ENCODE results near the gene RASGEF1C.

DNA sequence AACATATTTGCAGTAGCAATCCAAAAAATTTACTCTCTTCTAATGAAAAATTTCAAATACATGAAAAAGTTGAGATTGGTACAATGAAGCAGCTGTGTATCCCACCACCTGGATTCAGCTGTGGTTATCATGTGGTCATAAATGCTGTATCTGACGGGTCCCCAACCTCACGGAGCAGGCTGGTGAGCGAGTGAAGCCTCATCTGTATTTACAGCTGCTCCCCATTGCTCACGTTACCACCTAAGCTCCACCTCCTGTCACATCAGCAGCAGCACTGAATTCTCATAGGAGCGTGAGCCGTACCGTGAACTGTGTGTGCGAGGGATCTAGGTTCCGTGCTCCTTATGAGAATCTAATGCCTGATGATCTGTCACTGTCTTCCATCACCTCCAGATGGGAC lies 130.7 kb downstream of the RASGEF1C start:
- TF ChIP-seq CTCF (IDR thresholded peaks at IDR 0.05; ENCODE audit: insufficient read depth, low read length) (no peak), GABPA (IDR thresholded peaks at IDR 0.05; ENCODE audit: low read depth) (no peak)
- TF ChIP-seq, protein P1, sequence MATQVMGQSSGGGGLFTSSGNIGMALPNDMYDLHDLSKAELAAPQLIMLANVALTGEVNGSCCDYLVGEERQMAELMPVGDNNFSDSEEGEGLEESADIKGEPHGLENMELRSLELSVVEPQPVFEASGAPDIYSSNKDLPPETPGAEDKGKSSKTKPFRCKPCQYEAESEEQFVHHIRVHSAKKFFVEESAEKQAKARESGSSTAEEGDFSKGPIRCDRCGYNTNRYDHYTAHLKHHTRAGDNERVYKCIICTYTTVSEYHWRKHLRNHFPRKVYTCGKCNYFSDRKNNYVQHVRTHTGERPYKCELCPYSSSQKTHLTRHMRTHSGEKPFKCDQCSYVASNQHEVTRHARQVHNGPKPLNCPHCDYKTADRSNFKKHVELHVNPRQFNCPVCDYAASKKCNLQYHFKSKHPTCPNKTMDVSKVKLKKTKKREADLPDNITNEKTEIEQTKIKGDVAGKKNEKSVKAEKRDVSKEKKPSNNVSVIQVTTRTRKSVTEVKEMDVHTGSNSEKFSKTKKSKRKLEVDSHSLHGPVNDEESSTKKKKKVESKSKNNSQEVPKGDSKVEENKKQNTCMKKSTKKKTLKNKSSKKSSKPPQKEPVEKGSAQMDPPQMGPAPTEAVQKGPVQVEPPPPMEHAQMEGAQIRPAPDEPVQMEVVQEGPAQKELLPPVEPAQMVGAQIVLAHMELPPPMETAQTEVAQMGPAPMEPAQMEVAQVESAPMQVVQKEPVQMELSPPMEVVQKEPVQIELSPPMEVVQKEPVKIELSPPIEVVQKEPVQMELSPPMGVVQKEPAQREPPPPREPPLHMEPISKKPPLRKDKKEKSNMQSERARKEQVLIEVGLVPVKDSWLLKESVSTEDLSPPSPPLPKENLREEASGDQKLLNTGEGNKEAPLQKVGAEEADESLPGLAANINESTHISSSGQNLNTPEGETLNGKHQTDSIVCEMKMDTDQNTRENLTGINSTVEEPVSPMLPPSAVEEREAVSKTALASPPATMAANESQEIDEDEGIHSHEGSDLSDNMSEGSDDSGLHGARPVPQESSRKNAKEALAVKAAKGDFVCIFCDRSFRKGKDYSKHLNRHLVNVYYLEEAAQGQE (IDR thresholded peaks at IDR 0.05; ENCODE audit: insufficient replicate concordance, low read depth): no peak

Data from HL-60 (cell line).